HG02885 (cell line): ENCODE data around the gene RCSD1.
A peak's percentile ranks its signal among the peaks of the same experiment; 100 is the strongest.

Source experiments
- ATAC-seq: cut with Tn5 transposase; IDR thresholded peaks from one replicate; pipeline ENCODE4 v1.9.1; 2021; ENCODE audit warnings: mild to moderate bottlenecking; ENCODE audit not compliant: unreplicated experiment, poor library complexity

Gene RCSD1

GRCh38 chr1:167617153-167618147 is 12.6 kb upstream of the RCSD1 start:
- peak; percentile 84 for ATAC-seq

- ATAC-seq: no peak
Observed at GRCh38 chr1:167618366-167618765, 11.7 kb upstream of the RCSD1 start.

- ATAC-seq: no peak
Observed at GRCh38 chr1:167618789-167619188, 11.2 kb upstream of the RCSD1 start.

DNA sequence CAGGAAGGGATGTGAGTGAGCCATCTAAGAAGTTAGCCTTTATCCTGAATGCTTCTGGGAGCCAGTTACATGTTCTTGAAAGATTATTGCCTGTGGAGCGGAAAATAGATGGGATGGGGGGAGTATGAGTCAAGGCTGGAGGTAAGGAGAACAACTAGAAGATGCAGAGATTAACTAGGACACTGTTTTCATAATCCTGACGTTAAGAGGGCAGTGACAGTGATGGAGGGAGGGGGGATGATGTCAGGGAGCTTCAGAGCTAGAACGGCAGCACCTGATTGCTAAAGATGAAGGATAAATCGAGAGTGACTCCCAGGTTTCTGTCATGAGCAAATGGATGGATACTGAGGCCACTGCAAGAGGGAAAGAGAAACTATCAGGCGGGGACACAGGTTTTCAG is 10.0 kb upstream of the RCSD1 start:
- ATAC-seq: no peak

DNA sequence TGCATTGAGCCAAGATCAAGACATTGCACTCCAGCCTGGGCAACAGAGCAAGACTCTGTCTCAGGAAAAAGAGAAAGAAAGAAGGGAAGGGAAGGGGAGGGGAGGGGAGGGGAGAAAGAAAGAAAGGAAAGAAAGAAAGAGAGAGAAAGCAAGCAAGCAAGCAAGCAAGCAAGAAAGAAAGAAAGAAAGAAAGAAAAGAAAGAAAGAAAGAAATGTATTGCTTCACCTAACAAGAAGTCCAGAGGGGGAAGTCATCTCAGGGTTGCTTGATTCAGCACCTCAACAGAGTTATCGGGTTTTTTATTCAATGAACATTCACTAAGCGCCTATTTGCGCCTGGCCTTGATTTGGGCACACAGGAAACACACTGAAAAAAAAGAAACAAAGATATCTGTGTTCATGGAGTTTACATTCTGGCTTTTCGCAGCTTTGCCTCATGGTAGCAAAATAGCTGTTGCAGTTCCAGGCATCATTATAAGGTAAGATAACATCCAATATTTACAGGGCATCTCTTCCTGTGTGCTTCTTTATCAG is 8.2 kb upstream of the RCSD1 start:
- no peak for ATAC-seq

GRCh38 chr1:167623951-167624350 is 6.1 kb upstream of the RCSD1 start:
- no peak for ATAC-seq

- no peak for ATAC-seq
Observed at GRCh38 chr1:167625040-167625823, 4.8 kb upstream of the RCSD1 start.

DNA sequence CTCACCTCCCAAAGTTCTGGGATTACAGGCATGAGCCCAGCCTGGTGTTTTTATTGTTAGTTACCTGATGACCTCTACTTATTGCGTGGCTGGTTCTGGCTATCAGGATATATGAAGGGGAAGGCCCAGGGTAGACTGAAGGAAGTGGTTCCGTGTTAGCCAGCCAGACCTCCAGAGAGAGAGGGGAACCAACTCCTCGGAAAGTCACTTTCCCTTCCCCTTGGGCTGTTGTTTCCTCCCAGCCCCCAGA is 2.5 kb upstream of the RCSD1 start:
- peak; percentile 15 for ATAC-seq

DNA sequence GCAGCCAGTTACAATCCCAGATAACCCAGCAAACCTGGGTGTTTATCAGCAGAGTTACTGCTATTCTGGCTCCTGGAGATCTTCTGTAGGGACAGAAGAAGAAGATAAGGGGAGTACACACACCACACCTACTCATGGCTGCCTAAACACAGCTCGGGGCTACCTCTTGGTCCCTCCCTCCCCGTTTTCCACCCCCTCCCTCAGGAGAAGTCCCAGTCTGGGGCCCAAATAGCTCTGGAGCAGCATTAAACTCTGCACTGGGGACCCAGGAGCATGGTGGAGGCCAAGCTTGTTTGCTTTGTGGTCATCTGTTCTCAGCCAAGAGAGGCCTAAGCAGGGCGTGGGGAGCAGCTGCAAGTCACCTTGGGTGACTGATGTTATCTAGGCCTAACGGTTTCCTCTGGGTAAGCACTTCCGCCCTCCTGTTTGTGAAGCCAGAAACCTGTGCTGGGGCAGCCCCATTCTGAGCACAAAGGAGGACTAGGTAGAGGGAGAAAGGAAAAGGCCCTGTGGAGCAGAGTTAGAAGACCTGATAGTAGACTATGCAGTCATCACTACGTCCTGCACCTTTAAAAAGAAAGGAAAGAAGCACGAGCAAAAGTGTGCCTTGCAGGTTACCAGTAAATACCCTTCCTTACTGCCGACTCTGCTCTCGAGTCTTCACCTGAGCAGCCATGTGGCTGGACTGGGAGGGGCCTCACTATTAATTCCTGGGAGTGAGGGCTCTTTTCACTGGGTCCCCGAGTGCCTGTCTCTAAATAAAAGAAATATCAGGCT is 2.0 kb upstream of the RCSD1 start:
- peak; percentile 71 for ATAC-seq

GRCh38 chr1:167628741-167629515 is 1.1 kb upstream of the RCSD1 start:
- ATAC-seq: no peak

DNA sequence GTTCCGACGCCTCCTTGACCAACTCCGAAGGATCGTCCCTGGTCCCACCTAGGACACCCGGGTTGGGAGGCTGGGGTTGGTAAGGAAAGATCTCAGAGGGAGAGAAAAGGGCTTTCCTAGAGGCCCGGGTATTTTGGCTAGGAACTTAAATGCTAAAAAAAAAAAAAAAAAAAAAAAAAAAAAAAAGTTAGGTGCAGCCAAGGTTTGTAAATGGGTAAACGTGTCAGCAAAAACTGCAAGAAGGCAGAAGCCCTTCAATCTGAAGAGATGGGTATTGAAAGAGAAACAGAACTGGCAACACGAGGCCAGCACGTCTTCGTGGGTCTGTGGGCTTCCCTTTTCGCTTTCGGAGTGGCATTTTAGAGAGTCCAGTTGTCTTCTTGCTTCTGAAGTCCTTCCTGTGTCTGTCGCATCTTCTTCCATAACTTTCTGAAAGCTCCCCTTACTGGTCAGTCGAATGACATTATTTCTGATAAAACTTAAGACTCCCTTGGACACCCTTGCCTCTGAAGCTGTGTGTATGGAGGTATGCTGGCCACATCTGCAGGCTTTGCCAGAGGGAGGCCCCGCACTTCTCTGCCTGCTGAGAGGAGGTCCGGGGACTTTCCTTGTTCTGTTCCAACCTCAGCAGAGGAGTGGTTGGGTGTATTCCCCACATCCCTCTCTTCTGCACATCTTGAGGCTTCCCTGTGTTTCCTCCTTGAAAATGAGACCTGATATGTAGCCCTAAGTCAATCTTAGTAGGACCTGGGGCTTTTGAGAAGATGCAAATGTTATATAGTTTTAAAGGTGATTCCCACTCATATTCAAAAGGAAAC is 745 bp downstream of the RCSD1 start:
- ATAC-seq: no peak

DNA sequence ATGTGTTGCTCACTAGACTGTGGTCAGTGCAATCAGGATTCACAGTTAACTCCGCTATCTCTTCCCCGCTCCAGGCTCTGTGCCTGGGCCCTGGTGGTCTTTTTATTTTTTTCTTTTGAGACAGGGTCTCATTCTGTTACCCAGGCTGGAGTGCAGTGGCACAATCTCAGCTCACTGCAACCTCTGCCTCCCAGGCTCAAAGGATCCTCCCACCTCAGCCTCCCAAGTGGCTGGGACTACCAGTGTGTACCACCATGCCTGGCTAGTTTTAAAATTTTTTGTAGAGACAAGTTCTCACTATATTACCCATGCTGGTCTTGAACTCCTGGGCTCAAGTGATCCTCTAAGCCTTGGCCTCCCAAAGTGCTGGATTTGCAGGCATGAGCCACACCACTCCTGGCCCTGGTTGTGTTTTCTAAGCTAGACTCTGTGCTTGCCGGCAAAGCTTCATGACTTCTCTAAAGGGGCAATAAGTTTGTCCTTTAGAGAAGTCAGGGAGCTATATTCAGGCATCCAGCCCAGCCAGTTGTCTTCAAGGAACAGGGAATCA is 1.4 kb downstream of the RCSD1 start:
- ATAC-seq: no peak

DNA sequence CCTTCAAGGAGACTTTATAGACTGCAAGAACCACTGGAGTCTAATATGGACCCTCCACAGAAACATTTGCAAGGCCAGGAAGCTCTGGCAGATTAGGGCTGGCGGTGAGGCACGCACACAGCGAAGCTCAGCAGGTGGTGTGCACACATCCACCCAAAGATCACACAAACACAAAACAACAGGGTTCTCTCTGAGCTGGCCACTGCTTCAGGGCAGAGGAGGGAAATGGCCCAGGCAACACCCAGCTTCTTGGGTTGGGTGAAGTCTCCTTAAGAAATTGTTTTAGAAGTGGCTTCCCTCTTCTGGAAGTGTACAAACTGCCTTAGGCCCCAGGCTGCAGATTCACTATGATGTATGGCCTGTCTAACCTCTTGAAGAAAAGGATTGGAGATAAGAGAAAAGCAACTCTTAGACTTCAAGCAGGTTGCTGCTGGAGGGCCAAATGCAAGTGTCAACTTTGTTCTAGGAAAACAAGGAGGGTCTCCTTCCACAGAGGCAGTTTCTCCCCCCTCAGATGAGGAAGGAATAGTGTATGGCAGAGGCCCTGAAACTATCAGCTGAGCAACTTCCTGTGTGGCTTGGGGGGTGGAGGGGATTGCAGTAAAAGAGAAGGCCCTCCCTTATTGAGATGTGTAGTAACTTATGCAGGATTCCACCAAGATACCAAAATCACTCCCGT is 2.0 kb downstream of the RCSD1 start:
- ATAC-seq: peak; percentile 26

DNA sequence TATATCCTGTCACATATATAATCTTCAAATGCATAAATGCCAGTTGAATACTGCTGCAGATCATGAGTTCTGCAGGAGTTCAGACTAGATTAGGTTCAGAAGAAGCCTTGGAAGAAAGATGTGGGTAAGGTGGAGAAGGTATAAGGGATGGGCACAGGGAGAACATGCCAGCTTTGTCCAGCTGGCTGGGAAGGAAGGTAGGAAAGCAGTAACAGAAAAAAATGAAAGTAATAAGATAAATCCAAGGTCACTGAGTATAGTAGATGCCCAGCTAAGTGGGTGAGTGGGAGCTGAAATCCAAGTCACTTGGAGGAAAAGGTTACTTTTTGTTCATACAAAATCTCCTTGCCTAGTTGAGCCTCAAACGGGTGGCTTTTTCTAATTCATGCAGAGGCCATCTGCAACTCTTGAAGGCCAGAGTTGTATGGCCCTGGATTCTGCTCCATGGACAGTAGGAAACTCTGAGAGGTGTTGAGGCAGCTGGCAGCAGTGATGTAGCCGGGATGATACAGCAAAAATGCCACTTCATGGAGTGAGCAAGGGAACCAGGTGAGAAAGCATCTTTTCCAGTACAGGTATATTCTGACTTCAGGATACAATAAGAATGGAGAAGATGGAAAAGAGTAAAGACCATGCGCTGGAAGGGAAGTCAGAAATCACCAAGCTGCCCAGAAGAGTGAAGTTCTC is 3.4 kb downstream of the RCSD1 start:
- ATAC-seq: no peak

DNA sequence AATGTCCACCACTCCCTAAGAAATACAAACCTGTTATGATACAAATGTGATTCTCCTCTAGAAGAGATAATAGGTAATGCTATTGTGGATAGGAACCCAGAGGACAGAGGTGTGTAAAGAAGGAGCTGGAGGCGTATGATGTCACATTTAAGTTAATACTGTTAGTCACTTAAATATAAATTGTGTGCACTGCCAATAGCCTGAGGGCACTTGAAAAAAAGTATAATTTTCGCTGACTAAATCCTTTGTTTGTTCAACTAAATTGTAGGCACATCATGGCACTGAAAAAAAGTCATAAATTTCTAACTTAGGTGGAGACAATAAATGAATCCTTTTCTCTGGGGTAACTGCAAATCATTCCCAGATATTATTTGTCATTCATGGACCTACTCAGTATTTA is 4.4 kb downstream of the RCSD1 start:
- no peak for ATAC-seq

DNA sequence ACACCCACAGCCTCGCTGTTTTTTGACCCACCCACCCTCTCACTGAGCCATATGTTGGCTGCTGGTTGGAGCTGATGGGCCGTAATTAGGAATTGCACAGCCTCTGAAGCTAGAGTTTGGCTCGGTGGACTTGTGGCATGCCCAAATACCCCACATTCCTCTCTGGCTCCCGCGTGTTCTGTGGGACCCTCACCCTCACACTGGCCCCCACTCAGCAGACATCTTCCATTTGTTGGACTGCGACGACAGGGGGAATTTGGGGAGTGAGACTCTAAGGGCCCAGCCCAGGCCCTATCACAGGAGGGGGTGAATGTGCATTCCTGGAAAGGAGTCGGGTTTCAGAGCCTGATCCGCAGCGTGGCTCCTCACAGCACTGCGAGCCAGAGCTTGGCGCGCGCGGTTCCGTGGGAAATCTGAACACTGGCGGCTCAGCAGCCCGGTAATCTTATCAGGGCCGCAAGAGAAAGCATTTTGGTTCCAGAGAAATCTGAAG is 5.2 kb downstream of the RCSD1 start:
- no peak for ATAC-seq

DNA sequence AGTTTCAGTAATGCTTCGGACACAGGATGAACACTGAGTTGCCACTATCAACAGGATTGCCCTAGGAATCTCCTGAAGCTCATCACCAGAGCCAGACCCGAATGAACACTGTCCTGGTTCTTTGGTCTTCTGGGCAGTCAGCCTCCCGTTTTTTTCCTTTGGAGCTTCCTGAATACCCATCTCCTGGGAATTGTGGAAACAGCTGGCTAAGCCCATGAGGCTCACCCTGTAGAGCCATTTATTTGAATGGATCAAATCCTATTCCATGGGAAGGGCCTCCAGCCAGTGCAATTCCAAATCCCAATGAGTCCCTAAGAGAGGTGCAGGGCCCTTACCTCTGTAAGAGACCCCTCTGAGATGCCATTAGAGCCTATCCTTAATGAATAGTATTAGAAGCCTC is 5.9 kb downstream of the RCSD1 start:
- ATAC-seq: no peak
